Measurements from ENCODE around the gene SRSF3. TPM values are rescaled to one million over a fixed set of nuclear protein-coding genes. Genes with fewer than 3 reads are reported as not detected.

The SRSF3 gene
- total and polyA plus RNA-seq, 4 donors, result 145 to 267 (median 237) TPM

GRCh38 chr6:36642913-36643817, 49.0 kb downstream of the SRSF3 start:
- H3K4me3 ChIP-seq, result no peak overlapping the region
- ATAC-seq (ENCODE audit: insufficient read depth, low FRiP score) (no peak), DNase-seq (no peak)
- no peaks in the 10 kb centered on the region for H3K9me3 ChIP-seq (ENCODE audit: control insufficient read depth in 4 of 4, insufficient read depth in 3 of 4, low read length in 3 of 4)
- H3K27ac ChIP-seq (ENCODE audit: low read depth in 1 of 2, low read length in 1 of 2), result peak overlapping the region in 1 of 2 donors; percentile 17
- peaks cover 0 to 9% (median 5%) of the 10 kb centered on the region in 5 donors for H3K4me1 ChIP-seq (ENCODE audit: control insufficient read depth in 5 of 5, insufficient read depth in 5 of 5, low read length in 5 of 5)
- H3K36me3 ChIP-seq (ENCODE audit: control insufficient read depth in 4 of 4, insufficient read depth in 4 of 4, low read length in 4 of 4), result no peaks in the 10 kb centered on the region
- WGBS, 2 donors, result 52 to 63% methylated on average over 8 of the region's 8 CpGs
- no peaks in the 10 kb centered on the region for H3K27me3 ChIP-seq (ENCODE audit: control insufficient read depth in 3 of 3, insufficient read depth in 3 of 3, low read length in 2 of 3)
- H3K9ac ChIP-seq (ENCODE audit: insufficient read depth in 1 of 2, low read length in 2 of 2), result no peak overlapping the region
- TF ChIP-seq CTCF (IDR thresholded peaks at IDR 0.05; ENCODE audit: control extremely low read depth, extremely low read depth), result no peak

- ATAC-seq (ENCODE audit: insufficient read depth, low FRiP score) (no peak), DNase-seq (no peak)
- Histone ChIP-seq H3K4me3 (no peak overlapping the region), H3K4me1 (ENCODE audit: control insufficient read depth in 5 of 5, insufficient read depth in 5 of 5, low read length in 5 of 5) (peaks cover 0 to 9% (median 5%) of the 10 kb centered on the region in 5 donors), H3K27me3 (ENCODE audit: control insufficient read depth in 3 of 3, insufficient read depth in 3 of 3, low read length in 2 of 3) (no peaks in the 10 kb centered on the region), H3K36me3 (ENCODE audit: control insufficient read depth in 4 of 4, insufficient read depth in 4 of 4, low read length in 4 of 4) (no peaks in the 10 kb centered on the region), H3K27ac (ENCODE audit: low read depth in 1 of 2, low read length in 1 of 2) (no peak overlapping the region), H3K9ac (ENCODE audit: insufficient read depth in 1 of 2, low read length in 2 of 2) (no peak overlapping the region), H3K9me3 (ENCODE audit: control insufficient read depth in 4 of 4, insufficient read depth in 3 of 4, low read length in 3 of 4) (no peaks in the 10 kb centered on the region)
- no peak for TF ChIP-seq CTCF (IDR thresholded peaks at IDR 0.05; ENCODE audit: control extremely low read depth, extremely low read depth)
- WGBS, 2 donors, result 67 to 80% methylated on average over 4 of the region's 4 CpGs
These were observed 49.8 kb downstream of the SRSF3 start for GRCh38 chr6:36643977-36644376.

GRCh38 chr6:36649086-36649485, 54.9 kb downstream of the SRSF3 start:
- no peak for TF ChIP-seq CTCF (IDR thresholded peaks at IDR 0.05; ENCODE audit: control extremely low read depth, extremely low read depth)
- Histone ChIP-seq H3K9me3 (ENCODE audit: control insufficient read depth in 4 of 4, insufficient read depth in 3 of 4, low read length in 3 of 4) (no peaks in the 10 kb centered on the region), H3K27me3 (ENCODE audit: control insufficient read depth in 3 of 3, insufficient read depth in 3 of 3, low read length in 2 of 3) (no peaks in the 10 kb centered on the region), H3K36me3 (ENCODE audit: control insufficient read depth in 4 of 4, insufficient read depth in 4 of 4, low read length in 4 of 4) (no peaks in the 10 kb centered on the region), H3K27ac (ENCODE audit: low read depth in 1 of 2, low read length in 1 of 2) (no peak overlapping the region), H3K9ac (ENCODE audit: insufficient read depth in 1 of 2, low read length in 2 of 2) (no peak overlapping the region), H3K4me1 (ENCODE audit: control insufficient read depth in 5 of 5, insufficient read depth in 5 of 5, low read length in 5 of 5) (peaks cover 0 to 5% (median 0%) of the 10 kb centered on the region in 5 donors), H3K4me3 (no peak overlapping the region)
- DNase-seq, result no peak
- WGBS, 2 donors, result 82 to 85% methylated on average over 3 of the region's 3 CpGs
- ATAC-seq (ENCODE audit: insufficient read depth, low FRiP score), result no peak

Data from lung (tissue), 12 donors.